Tongue (tissue), 2 donors: ENCODE data around the gene OR51A2. TPM values are rescaled to one million over a fixed set of nuclear protein-coding genes. Genes with fewer than 3 reads are reported as not detected.
"Not testable (repeated sequence)": the region's sequence is repeated elsewhere in the genome, so short reads cannot be mapped to it uniquely, and the experiment has no call there.

Experiments used
- DNase-seq: peaks from one replicate; pipeline ENCODE4 v3.0.0-alpha.2; 2015
- total RNA-seq: library from RNA; depleted of rRNA; stranded (reverse); fragments of >200 nt; gene quantifications from one replicate; pipeline ENCODE4 v1.2.3, GENCODE V29; 2014

OR51A2 gene, protein sequence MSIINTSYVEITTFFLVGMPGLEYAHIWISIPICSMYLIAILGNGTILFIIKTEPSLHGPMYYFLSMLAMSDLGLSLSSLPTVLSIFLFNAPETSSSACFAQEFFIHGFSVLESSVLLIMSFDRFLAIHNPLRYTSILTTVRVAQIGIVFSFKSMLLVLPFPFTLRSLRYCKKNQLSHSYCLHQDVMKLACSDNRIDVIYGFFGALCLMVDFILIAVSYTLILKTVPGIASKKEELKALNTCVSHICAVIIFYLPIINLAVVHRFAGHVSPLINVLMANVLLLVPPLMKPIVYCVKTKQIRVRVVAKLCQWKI
- total RNA-seq = not detected

DNA sequence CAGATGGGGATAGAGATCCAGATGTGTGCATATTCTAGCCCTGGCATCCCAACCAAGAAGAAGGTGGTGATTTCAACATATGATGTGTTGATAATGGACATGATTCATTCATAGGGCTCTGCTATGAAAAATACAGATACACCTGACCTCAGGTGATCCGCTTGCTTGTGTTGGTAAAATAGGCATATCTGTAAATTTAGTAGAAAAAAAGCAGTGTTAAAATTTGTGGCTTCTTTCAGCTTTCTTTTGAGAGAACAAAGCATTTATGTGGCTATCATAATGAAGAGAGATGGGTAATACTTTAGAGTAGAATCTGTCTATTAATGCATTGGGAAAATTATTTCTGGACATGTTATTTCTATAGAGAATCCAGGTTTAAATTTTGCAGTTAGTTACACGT lies at the start of gene OR51A2:
Gene OR51A2 (minus strand): TSS at position 101 of the 400 bp plus-strand sequence. CDS start 0 bp downstream, at position 101.
- not testable (repeated sequence) for DNase-seq

DNA sequence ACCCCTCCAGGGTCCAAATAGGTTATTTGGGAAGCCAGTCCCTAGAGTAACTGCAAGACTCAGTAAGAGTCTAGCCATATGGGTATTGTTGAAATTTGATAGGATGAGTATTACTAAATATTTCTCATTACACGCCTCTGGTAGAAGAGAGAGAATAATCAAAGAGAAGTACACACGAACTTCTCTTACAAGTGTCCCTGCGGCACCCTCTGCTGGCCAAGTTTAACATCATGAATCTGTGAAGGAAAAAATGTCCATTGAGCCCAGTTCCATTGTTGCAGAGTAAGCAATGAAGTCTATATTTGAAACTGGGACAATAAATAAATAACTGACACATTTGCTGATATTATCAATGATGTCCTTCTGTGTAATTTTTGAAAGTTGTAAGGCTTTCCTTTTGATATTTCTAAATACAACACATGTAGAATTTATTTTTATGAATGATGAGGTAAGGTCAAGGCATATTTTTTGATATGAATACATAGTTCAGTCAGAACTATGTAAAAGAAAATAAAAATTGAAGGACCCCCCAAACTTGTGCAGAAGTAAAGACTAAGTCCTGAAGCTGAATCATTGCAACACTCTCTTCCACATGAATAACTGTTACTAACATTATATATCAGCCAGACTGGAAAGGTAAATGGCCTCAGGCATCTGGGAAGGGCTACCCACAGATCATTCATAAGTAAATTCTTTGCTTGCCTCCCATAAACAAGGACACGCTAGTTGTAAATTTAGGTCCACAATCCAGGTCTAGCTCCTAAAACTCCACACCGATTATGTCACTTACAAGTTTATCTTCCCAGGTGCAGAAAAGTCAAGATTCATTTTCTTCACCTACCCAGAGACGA lies 49.1 kb upstream of the OR51A2 start:
- peak; percentile 82 for DNase-seq

DNA sequence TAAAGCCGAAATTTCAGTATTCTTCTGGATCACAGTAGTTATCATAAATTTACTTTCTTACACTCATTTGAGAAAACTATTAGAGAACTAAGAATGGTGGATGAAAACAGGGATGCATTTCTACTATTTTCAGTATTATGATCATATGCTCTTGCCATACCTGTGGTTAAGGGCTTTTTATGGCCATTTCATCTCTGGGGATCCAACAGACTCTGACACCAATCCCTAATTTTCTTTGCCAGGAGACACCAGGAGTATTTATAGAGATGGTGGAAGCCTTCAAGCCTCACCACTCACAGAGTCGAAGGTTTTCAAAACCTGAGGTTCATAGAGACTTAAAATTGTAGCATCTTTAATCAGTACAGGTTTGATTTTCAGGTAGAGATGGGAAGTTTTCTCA lies 39.0 kb upstream of the OR51A2 start, which contains the start of gene OR51L1:
Gene OR51L1 (plus strand): TSS at position 301 of the 400 bp plus-strand sequence. CDS start 4,132 bp downstream, outside the sequence.
- no peak for DNase-seq

DNA sequence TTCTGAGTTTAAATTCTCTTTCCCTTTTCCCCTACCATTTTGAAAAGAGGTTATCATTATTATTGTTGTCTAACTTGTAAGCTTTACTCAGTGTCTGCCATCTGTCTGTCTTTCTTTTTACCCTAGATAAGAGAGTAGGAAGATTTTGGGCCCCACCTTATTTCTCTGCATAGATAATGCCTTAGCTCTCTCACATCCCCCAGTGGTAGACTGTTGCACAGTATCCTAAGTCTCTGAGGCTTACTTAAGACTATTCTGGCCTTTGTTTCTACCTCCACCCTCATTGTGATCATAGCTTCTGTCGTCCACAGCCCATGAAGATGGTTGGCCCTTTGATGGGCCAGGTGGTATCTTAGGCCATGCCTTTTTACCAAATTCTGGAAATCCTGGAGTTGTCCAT lies 35.5 kb upstream of the OR51A2 start:
- peak; percentile 3 for DNase-seq

DNA sequence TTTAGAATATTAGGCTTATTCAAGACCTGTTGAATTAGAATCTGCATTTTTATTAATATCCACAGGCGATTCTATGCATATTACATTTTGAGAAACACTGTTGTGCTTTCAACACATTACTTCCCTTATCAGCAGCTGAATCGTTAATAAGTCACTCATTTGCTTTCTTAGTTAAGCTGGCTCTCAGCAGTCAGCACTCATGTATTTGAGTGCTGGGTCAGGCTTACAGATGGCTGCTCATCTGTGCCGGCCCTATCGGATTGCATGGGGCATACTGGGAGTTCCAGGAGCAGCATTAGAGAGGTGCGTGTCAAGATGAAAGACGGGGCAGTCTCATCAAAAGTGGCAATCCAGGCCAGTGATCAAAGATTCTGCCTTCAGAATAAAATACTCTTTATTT lies 28.3 kb upstream of the OR51A2 start:
- no peak for DNase-seq

DNA sequence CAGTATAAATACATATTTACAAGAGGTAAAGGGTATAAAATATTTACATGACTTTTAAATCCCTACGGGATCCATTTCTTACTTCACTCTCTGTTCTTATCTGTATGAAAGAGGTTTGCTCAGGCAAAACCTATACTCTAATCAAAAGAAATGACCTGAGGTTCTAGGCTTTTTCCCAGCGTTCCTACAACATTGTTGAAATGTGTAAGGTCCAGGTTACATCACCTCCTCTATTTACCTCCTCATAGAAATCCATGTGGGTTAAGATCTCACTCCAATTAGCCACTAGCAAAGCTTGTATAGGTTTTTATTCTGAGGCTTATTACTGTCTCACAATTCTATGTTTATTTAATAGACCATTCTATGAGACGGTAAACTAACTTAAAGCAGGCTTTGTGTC lies 27.2 kb upstream of the OR51A2 start:
- DNase-seq = no peak

DNA sequence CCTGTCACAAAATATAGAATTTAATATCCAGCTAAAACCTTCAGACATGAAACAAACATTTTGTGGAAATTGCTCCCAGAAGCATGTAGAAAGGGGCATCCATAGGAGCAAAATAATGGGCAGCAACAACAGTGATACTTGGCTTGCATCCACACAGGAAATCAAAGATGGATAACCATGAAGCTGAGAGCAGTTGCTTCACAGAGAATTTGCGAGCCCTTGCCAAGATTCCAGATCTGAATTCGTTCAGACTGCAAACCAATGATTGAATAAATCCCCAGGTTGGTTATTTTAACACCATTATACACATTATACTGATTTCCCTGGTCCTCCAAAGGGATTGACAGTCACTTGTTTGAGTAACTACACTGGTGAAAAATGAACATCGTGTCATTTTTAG lies 23.5 kb upstream of the OR51A2 start:
- peak; percentile 84 for DNase-seq

DNA sequence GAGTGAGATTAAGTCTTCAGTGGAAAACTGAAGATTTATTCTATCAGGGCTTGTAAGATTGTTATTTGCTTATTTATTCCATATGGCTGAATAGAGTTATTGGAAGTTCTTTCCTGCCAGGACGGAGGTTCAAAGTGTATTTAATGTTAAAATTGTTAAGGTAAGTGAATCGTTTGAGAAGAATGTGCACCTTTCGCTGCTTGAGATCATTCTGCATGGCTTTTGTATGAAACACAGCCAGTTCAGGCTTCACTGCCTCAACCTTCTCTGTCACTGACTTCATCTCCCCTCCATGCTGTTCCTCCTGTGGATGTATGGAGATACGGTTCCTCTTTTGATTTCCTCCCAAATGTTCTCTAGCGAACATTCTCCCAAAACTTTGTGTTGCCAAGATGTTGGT lies 19.9 kb upstream of the OR51A2 start:
- no peak for DNase-seq

DNA sequence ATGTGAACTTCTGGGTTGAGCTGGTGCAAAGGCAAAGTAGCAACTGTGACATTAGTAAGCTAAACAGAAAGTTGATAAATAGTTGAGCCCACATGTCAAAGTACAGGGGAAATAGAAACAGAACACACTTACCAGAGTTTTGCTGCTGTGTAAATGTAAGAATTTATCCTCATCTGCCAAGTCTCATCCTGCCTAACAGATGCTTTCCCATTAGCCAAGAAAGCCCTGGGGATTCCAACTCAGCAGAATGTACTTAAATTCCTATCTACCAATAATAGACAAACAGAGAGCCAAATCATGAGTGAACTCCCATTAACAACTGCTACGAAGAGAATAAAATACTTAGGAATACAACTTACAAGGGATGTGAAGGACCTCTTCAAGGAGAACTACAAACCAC lies 7.3 kb upstream of the OR51A2 start:
- DNase-seq = peak; percentile 56

DNA sequence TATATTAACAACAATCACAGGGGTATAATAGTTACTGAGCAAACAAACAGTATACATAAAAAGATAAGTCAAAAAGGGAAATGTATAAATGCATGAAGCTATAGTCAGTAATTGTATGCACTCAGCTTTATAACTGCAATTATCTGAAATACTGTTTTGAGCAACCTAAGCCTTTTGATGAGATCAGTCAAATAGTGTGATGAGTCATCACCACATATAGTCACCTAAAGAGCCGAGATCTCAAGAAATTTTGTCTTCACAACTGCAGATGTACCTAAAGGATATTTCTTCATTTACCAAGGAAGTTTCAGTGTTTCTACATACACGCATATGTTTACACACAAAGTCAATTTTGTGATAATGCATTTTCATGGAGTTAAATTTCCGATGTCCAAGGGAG lies 5.4 kb upstream of the OR51A2 start:
- no peak for DNase-seq

DNA sequence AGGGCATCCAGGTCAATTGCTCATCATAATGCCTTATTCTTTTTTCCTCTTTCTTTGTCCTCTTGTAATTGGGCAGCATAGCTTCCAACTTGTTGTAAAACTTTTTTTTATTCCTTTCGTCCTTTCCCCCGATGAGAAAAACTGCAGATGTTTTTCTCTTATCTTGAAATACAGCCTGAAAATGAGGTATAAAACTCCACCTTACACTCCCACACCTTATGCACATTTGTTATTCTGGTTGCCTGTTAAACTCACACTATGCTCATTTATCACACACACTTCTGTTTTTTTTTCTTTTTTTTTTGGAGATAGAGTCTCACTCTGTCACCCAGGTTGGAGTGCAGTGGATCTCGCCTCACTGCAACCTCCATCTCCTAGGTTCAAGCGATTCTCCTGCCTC lies 1.9 kb upstream of the OR51A2 start:
- no peak for DNase-seq

DNA sequence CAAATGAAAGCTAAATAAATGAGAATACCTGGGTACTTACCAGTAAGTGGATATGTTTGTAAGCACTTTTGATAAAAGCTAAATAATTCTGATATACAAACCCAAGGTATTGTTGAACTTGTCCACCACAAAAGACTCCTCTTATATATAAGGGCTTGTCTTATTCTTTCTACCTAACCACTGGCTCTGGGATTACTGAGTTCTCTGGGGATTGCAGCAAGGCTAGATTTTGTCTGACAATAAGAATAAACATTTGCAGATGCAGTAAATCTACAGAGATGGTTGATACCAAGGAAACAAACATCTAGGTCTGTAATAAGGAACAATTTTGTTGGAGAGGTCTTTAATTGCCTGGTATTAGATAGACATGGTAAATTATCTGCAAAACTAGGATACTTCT lies 8.0 kb downstream of the OR51A2 start, which contains the start of gene OR51A4:
Gene OR51A4 (minus strand): TSS at position 101 of the 400 bp plus-strand sequence. CDS start 505 bp downstream, outside the sequence.
- DNase-seq = no peak

DNA sequence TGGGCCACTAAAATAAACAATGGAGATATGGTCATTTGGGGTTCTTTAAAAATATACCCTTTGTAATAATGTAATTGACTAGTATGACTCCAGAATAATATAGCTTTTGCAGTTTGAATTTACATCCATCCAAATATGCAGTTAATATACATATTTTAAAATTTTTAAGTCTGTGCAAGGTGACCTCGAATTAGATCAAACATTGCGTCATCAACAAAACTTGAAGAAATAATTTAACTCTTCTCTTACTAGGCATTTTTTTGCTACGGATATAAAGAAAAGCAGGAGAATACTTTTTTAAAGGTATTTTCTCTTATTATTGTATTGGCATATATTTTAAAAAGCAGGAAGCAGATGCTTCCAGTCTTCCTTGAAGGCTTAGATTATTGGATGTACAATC lies 18.8 kb downstream of the OR51A2 start:
- no peak for DNase-seq

DNA sequence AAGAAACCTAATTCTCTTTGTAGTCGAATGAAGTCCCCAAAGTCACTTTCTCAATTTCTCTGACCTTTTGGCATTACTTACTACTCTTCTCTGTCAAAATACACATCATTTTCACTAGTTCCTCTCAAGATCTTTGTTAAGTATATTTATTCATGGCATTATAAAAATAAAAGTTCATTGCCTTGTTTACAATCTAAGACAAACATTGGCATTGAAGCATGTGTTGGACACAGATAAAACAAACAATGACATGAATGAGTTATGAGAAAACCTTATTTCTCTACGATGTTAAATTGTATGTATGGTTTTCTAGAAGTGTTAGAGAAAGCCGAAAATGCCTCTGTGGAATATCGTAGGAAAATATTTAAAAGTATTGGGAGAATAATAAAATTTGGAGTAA lies 22.8 kb downstream of the OR51A2 start:
- DNase-seq = no peak

DNA sequence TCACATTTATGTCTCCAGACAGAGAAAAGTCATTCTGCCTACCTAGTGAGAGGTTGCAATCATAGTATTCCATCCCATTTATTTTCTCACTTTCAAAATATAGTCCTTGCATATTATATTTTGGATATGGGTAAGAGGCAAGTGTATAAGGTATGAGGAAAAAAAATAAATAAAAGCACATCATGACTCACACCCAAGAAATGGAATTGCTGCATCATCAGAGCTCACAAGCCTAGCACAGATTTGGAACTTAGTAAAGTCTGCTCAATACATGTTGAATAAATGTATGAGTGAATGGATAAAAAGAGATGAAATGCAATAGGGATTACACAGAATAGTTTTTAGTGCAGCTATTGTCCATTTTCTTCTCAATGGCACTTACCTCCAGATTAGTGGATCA lies 28.9 kb downstream of the OR51A2 start:
- no peak for DNase-seq

DNA sequence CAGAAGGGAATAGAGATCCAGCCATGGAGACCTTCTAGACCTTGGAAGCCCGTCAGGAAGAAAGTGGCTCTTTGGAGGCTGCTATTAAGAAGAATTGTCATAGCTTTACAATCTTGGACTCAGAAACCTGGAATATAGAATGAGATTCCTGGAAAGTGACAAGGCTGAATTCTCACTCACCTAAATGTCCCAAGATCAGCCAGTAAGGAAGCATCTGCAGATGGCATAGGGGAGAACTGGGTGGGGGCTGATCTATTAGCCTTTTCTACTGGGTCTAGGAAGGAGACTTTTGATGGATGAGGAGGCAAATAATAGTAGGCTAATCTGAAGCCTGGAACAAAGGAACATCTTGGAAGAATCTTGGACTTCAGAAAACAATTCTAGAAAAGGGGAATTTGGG lies 31.3 kb downstream of the OR51A2 start, which contains the start of gene OR51G1:
Gene OR51G1 (minus strand): TSS at position 101 of the 400 bp plus-strand sequence. CDS start 0 bp downstream, at position 101.
- no peak for DNase-seq

DNA sequence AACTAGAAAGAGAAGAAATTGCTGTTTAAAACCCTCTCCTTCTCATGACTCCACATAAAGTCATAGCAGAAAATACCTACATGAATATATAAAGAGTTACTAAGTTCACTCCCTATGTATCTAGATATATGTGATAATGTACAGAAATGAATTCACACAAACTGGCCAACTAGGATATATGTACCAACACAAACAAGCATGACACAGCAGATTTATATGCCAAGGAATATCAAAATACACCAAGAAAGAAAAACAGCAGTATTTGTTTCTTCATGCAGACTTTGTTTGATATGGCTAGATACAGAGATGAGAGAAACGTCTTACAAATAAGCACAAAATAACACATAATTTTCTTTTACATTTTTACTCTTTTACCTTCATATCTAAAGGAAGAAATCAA lies 33.2 kb downstream of the OR51A2 start:
- DNase-seq = no peak

DNA sequence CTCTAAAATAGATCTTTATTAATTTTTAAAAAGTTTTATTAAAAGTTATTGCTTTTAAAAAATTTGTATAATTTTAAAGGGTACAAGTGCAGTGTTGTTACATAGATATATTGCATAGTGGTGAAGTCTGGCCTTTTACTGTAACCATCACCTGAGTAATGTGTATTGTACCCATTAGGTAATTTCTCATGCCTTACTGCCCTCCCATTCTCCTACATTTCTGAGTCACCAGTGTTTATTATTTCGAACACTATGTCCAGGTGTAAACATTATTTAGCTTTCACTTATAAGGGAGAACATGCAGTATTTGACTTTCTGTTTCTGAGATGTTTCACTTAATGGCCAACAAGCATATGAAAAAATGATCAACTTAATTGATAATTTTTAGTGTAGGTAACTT lies 33.7 kb downstream of the OR51A2 start:
- no peak for DNase-seq

DNA sequence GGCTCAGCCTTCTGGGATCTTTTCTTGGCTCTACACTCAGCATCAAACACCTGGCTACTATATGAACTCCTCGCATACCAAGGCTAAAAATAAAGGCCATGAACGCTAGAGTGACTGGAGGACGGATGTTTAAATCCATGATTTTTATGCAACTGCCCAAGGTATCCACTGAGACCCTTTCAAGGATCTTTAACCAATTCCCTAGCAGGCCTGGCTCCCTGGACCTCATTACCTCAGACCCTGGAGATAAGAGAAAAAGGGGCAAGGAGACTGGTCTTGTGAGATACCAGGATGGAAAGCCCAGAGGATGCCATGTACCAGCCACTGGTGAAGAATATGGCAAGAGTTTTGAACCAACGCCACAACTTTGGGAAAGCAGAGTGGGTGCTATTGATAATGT lies 36.3 kb downstream of the OR51A2 start, which contains the start of gene OR51G2:
Gene OR51G2 (minus strand): TSS at position 101 of the 400 bp plus-strand sequence. CDS start 3,687 bp downstream, outside the sequence.
- DNase-seq = no peak

DNA sequence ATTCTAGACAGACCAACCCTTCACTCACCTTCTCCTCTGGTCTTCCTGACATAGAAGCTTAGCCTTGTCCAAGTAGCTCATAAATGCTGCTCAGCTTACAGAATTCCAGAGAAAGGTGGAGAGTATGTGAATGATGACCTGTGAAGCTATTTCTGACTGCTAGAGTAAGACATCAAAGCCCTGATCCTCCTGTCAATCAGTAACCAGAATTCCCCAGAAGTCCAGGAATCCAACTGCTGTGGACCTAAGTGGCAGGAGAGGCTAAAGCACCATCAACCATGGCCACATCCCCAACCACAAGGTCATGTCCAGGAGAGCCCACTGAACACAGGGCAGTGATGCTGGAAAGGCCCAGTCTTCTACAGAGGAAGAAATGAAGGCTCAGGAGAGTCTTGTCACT lies 38.9 kb downstream of the OR51A2 start:
- DNase-seq = peak; percentile 0
